Osteocyte (in vitro differentiated cells): ENCODE measurements around the gene GIPC3. TPM values are rescaled to one million over a fixed set of nuclear protein-coding genes. Genes with fewer than 3 reads are reported as not detected.

Experiments used
- DNase-seq: peaks from one replicate; pipeline ENCODE4 v3.0.0; 2021; ENCODE audit warnings: mixed read lengths; ENCODE audit not compliant: unreplicated experiment; ENCODE audit errors: extremely low spot score
- H3K27ac Mint-ChIP-seq: one replicate; pipeline ENCODE4 v1.8.0; 2021; ENCODE audit warnings: mild to moderate bottlenecking, mixed read lengths; ENCODE audit not compliant: unreplicated experiment
- H3K27me3 Mint-ChIP-seq: one replicate; pipeline ENCODE4 v1.8.0; 2021; ENCODE audit warnings: mixed read lengths; ENCODE audit not compliant: unreplicated experiment
- H3K36me3 Mint-ChIP-seq: one replicate; pipeline ENCODE4 v1.8.0; 2021; ENCODE audit warnings: mixed read lengths; ENCODE audit not compliant: unreplicated experiment
- H3K4me1 Mint-ChIP-seq: one replicate; pipeline ENCODE4 v1.8.0; 2021; ENCODE audit warnings: mixed read lengths; ENCODE audit not compliant: unreplicated experiment
- H3K4me3 Mint-ChIP-seq: one replicate; pipeline ENCODE4 v1.8.0; 2021; ENCODE audit warnings: mild to moderate bottlenecking, moderate library complexity, mixed read lengths; ENCODE audit not compliant: unreplicated experiment
- H3K9me3 Mint-ChIP-seq: one replicate; pipeline ENCODE4 v1.8.0; 2021; ENCODE audit warnings: mixed read lengths; ENCODE audit not compliant: unreplicated experiment
- CTCF ChIP-seq: fragments of 200-600 bp; sonication (generic); IDR thresholded peaks from 2 replicates; pipeline ENCODE4 v1.5.0; 2021; ENCODE audit warnings: antibody characterized with exemption, mild to moderate bottlenecking, moderate library complexity
- total RNA-seq: library from RNA; stranded (reverse); gene quantifications from 2 replicates; pipeline ENCODE4 v1.2.1, GENCODE V29; 2021

Gene GIPC3
- total RNA-seq, 1 donor from 2014 or later: 0.67 TPM

DNA sequence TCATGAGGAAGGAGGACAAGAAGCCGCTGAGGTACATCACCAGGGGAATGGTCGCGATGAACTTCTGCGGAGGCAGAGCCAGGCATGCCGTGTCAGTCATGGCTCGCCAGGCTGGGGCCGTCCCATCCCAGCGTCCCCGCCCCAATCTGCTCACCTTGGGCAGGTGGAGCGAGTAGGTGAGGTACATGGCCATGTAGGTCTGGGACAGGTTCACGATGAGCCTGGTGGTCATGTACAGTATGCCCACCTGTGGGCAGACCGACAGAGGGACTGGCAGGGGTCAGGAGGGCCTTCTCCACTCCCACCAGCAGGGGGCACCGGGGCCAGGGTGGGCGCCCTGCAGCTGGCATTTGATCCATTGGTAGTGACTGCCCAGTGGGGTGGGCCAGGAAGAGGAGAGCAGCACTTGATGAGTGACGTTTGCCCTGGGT is 38.0 kb upstream of the GIPC3 start:
- DNase-seq: no peak
- Mint-ChIP-seq H3K36me3 (peaks cover 4% of the 10 kb centered on the region), H3K27ac (no peak overlapping the region), H3K9me3 (no peaks in the 10 kb centered on the region), H3K4me1 (peaks cover 14% of the 10 kb centered on the region), H3K4me3 (no peak overlapping the region), H3K27me3 (no peaks in the 10 kb centered on the region)
- peak; percentile 51 for TF ChIP-seq CTCF

- H3K4me1 Mint-ChIP-seq: peaks cover 16% of the 10 kb centered on the region
- TF ChIP-seq CTCF: no peak
- peaks cover 4% of the 10 kb centered on the region for H3K36me3 Mint-ChIP-seq
- no peak overlapping the region for H3K4me3 Mint-ChIP-seq
- no peak for DNase-seq
- H3K9me3 Mint-ChIP-seq: no peaks in the 10 kb centered on the region
- no peak overlapping the region for H3K27ac Mint-ChIP-seq
- H3K27me3 Mint-ChIP-seq: no peaks in the 10 kb centered on the region
Measured at GRCh38 chr19:3547767-3548282, 37.5 kb upstream of the GIPC3 start.

DNA sequence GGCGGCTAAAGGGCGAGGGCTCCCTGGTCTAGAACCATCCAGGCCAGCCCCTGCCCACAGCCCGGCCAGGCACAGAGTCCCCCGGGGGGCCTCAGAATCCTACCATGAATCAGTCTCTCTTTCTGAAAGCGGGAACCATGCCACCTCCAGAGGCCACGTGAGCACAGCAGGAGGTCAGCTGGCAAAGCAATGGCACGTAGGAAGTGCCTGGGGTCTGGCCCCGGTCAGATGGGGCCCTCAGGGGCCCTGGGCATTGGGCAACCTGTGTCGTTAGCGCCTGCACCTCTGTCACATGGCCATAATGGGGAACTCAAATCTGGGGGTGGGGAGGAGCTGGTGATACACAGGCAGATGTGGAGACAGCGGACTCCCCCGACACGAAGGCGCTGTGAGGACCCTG is 36.7 kb upstream of the GIPC3 start:
- Mint-ChIP-seq H3K36me3 (peaks cover 4% of the 10 kb centered on the region), H3K27ac (no peak overlapping the region), H3K4me3 (no peak overlapping the region), H3K27me3 (no peaks in the 10 kb centered on the region), H3K4me1 (peaks cover 21% of the 10 kb centered on the region), H3K9me3 (no peaks in the 10 kb centered on the region)
- DNase-seq: no peak
- no peak for TF ChIP-seq CTCF

DNA sequence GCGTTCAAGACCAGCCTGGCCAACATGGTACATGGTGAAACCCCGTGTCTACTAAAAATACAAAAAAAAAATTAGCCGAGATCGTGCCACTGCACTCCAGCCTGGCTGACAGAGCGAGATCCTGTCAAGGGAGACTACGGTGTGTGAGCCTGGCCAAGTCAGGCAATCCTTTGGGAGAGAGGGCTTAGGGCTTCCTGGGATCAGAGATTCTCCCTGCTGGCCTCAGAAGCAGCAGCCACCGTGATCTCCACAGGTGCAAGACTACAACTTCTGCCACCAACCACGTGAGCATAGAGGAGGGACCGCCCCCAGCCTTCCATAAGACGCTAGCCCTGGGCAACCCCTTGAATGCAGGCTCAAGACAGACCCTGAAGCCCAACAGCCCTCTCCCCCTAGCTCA is 35.5 kb upstream of the GIPC3 start:
- Mint-ChIP-seq H3K36me3 (peaks cover 4% of the 10 kb centered on the region), H3K27me3 (no peaks in the 10 kb centered on the region), H3K9me3 (no peaks in the 10 kb centered on the region), H3K4me1 (peaks cover 27% of the 10 kb centered on the region), H3K27ac (no peak overlapping the region), H3K4me3 (no peak overlapping the region)
- no peak for TF ChIP-seq CTCF
- no peak for DNase-seq

DNA sequence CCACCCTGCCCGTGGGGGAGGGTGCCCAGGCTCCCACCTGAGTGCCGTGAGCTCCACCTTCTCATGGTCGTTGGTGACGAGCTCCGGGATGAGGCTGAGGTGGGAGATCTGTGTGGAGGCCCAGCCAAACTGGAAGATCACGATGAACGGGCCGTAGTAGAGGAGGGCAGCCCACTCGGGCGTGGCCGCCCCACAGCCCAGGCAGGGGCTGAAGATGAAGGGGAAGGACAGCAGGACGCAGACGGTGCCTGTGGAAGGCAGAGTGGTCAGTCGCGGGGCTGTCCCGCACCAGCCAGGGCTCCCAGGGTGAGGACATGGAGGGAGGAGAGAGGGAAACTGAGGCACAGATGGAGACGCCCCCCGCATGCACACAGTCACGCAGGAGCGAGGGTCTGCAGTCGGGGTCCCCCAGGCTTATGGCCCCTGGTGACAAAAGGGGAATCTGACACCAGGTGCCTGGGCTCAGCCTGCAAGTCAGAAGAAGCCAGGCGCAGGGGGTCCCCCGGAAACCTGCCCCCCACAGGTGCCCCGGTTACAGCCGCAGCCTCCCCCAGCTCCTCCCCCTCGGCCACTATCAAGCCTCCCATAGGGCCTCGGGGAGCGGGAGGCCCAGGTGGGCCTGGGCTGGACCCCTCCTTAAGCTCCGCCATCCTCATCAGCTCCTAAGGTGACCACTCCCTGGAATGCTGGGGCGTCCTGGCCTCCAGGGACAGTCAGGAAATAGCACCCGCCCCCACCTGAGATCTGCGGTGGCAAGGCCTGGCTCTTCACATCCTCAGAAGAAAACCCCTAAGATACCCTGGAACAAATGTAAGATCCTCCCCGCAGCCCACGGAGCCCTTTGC is 34.1 kb upstream of the GIPC3 start:
- Mint-ChIP-seq H3K36me3 (no peaks in the 10 kb centered on the region), H3K4me3 (no peak overlapping the region), H3K27me3 (no peaks in the 10 kb centered on the region), H3K9me3 (no peaks in the 10 kb centered on the region), H3K27ac (no peak overlapping the region), H3K4me1 (peaks cover 36% of the 10 kb centered on the region)
- TF ChIP-seq CTCF: no peak
- DNase-seq: no peak
